H54 (cell line): Measurements from ENCODE around the gene NEFH.
"Not testable (repeated sequence)": the region's sequence is repeated elsewhere in the genome, so short reads cannot be mapped to it uniquely, and the experiment has no call there.

Experiments
- DNase-seq: peaks from one replicate; pipeline ENCODE4 v3.0.0; 2011; ENCODE audit warnings: low spot score, mixed read lengths; ENCODE audit not compliant: insufficient read length
- FAIRE-seq: peaks from 3 replicates; lab custom pipeline; 2011; peaks lifted over from hg19 to GRCh38; lab: Jason Lieb, UNC
- POLR2A ChIP-seq: IDR thresholded peaks from 2 replicates; pipeline ENCODE4 v1.6.1; 2011; ENCODE audit warnings: low read depth, mild to moderate bottlenecking, low read length

Gene NEFH

GRCh38 chr22:29478326-29479276, 1.4 kb upstream of the NEFH start:
- FAIRE-seq (no peak), DNase-seq (peak; percentile 49)
- TF ChIP-seq POLR2A = no peak

DNA sequence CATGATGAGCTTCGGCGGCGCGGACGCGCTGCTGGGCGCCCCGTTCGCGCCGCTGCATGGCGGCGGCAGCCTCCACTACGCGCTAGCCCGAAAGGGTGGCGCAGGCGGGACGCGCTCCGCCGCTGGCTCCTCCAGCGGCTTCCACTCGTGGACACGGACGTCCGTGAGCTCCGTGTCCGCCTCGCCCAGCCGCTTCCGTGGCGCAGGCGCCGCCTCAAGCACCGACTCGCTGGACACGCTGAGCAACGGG, 169 bp downstream of the NEFH start:
- DNase-seq = no peak
- TF ChIP-seq POLR2A = no peak
- FAIRE-seq = no peak

GRCh38 chr22:29480512-29481264, 670 bp downstream of the NEFH start:
- no peak for TF ChIP-seq POLR2A
- no peak for DNase-seq
- FAIRE-seq = no peak

GRCh38 chr22:29481265-29482000, 1.4 kb downstream of the NEFH start:
- DNase-seq (no peak), FAIRE-seq (no peak)
- TF ChIP-seq POLR2A = no peak

GRCh38 chr22:29482253-29482652, 2.2 kb downstream of the NEFH start:
- no peak for TF ChIP-seq POLR2A
- FAIRE-seq (no peak), DNase-seq (no peak)

DNA sequence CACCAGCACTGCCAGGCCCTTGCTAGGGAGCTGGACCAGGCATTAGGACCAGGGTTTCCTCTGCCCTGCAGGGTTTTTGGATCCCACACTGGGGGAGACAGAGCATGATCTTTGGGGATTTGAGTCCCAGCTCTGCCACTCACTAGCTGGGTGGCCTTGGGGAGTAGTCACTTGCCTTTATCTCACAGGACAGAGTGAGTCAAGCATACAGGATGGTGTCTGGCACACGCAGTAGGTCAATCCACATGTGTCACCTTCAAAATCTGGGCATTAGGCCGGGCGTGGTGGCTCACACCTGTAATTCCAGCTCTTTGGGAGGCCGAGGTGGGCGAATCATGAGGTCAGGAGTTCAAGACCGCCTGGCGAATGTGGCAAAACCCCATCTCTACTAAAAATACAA, 2.7 kb downstream of the NEFH start:
- DNase-seq (no peak), FAIRE-seq (no peak)
- no peak for TF ChIP-seq POLR2A

- DNase-seq = no peak
- FAIRE-seq = no peak
- no peak for TF ChIP-seq POLR2A
These were observed 3.2 kb downstream of the NEFH start for GRCh38 chr22:29483254-29483653.

- TF ChIP-seq POLR2A = no peak
- no peak for FAIRE-seq
- no peak for DNase-seq
These were observed 4.6 kb downstream of the NEFH start for GRCh38 chr22:29484642-29485041.

- no peak for FAIRE-seq
These were observed 5.4 kb downstream of the NEFH start for GRCh38 chr22:29485448-29485847.

GRCh38 chr22:29487426-29487986, 7.5 kb downstream of the NEFH start:
- TF ChIP-seq POLR2A = no peak
- FAIRE-seq (no peak), DNase-seq (no peak)

More at GRCh38 chr22:29485448-29485847, 5.4 kb downstream of the NEFH start:
- DNase-seq = no peak
- TF ChIP-seq POLR2A = no peak

DNA sequence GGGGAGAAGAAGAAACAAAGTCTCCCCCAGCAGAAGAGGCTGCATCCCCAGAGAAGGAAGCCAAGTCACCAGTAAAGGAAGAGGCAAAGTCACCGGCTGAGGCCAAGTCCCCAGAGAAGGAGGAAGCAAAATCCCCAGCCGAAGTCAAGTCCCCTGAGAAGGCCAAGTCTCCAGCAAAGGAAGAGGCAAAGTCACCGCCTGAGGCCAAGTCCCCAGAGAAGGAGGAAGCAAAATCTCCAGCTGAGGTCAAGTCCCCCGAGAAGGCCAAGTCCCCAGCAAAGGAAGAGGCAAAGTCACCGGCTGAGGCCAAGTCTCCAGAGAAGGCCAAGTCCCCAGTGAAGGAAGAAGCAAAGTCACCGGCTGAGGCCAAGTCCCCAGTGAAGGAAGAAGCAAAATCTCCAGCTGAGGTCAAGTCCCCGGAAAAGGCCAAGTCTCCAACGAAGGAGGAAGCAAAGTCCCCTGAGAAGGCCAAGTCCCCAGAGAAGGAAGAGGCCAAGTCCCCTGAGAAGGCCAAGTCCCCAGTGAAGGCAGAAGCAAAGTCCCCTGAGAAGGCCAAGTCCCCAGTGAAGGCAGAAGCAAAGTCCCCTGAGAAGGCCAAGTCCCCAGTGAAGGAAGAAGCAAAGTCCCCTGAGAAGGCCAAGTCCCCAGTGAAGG, 9.2 kb downstream of the NEFH start:
- not testable (repeated sequence) for DNase-seq

GRCh38 chr22:29491012-29491411, 11.0 kb downstream of the NEFH start:
- TF ChIP-seq POLR2A = no peak
- DNase-seq = no peak
- FAIRE-seq = no peak

More for the DNA sequence above, 9.2 kb downstream of the NEFH start:
- not testable (repeated sequence) for FAIRE-seq

DNA sequence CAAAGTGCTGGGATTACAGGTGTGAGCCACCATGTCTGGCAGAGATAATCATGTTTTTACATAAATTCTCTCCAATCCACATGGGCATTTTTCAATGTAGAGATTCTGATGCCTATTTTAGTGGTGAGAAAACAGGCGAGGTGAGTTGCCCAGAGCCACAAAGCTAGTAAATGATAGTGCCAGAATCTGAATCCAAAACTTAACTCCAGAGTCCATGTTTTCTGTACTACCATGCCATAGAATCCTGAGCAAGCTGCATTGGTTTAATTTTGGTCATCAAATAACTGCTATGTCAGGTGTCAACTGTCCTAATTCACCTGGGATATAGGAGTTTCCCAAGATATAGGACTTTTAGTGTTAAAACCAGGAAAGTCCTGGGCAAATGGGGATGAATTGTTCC, 13.6 kb downstream of the NEFH start:
- no peak for DNase-seq
- no peak for FAIRE-seq
- TF ChIP-seq POLR2A = no peak
